Left lung (tissue), 10 donors: ENCODE data around the gene AFMID. TPM values are rescaled to one million over a fixed set of nuclear protein-coding genes. Genes with fewer than 3 reads are reported as not detected.
"Not testable (repeated sequence)": the region's sequence is repeated elsewhere in the genome, so short reads cannot be mapped to it uniquely, and the experiment has no call there.

ENCODE experiments used
- ATAC-seq: fragments of 200-7000 bp; cut with Tn5 transposase; one replicate; pipeline ENCODE4 v1.9.1; 2020; ENCODE audit warnings: moderate library complexity
- DNase-seq, 4 donors: peaks; one replicate each; pipeline ENCODE4 v3.0.0-alpha.2; 2013 to 2020
- H3K27ac ChIP-seq, 2 donors: fragments of 200-600 bp; sonication (generic) in 1 of 2; one replicate each; pipeline versions ENCODE4 v1.5.0 to v1.8.0; 2020 to 2021
- H3K27me3 ChIP-seq, 2 donors: fragments of 200-600 bp; sonication (generic) in 1 of 2; one replicate each; pipeline versions ENCODE4 v1.5.0 to v1.8.0; 2020 to 2021
- H3K36me3 ChIP-seq, 2 donors: fragments of 200-600 bp; sonication (generic) in 1 of 2; one replicate each; pipeline versions ENCODE4 v1.5.0 to v1.8.0; 2020 to 2021
- H3K4me1 ChIP-seq, 2 donors: fragments of 200-600 bp; one replicate each; pipeline ENCODE4 v1.8.0; 2021
- H3K4me3 ChIP-seq, 2 donors: fragments of 200-600 bp; sonication (generic) in 1 of 2; one replicate each; pipeline versions ENCODE4 v1.5.0 to v1.8.0; 2020 to 2021; ENCODE audit warnings: mild to moderate bottlenecking in 1 of 2
- H3K9me3 ChIP-seq, 2 donors: fragments of 200-600 bp; sonication (generic) in 1 of 2; one replicate each; pipeline versions ENCODE4 v1.5.0 to v1.8.0; 2020 to 2021
- intact Hi-C, 2 donors: fragments of 100-400 bp; cut with DNase I; formaldehyde crosslinking; loops; one replicate each; pipeline versions ENCODE4 v1.11.2 to v1.14.2; 2022
- polyA plus RNA-seq, 6 donors: library from polyadenylated mRNA; unstranded; fragments of 120-200 nt; gene quantifications; one replicate each; pipeline ENCODE4 v1.2.1, GENCODE V29; 2013; ENCODE audit not compliant: insufficient read length in 6 of 6
- total RNA-seq, 2 donors: library from RNA; stranded (reverse); fragmentation: NEBNext Ultra II Directional; extraction: Animal tissue kit (Norgen Biotek cat#: 25700); gene quantifications; one replicate each; pipeline ENCODE4 v1.2.1, GENCODE V29; 2021
- TF ChIP-seq, protein P1 (sequence below), 2 donors: fragments of 200-600 bp; sonication (generic) in 1 of 2; IDR thresholded peaks; one replicate each; pipeline versions ENCODE4 v1.5.0 to v1.8.0; 2021; ENCODE audit warnings: antibody characterized with exemption in 2 of 2
- donor health status: DM: no; HTN: yes; CAD: no.
- donor health status: DM: no; HTN: no; CAD: no.

AFMID gene
- total and polyA plus RNA-seq, 8 donors, result 31.3 to 58.9 (median 50.9) TPM

- Histone ChIP-seq H3K36me3 (peaks cover 0 to 26% of the 10 kb centered on the region in 2 donors), H3K9me3 (no peaks in the 10 kb centered on the region), H3K4me3 (peak within 1 kb of the TSS; percentile 56 to 79), H3K27me3 (no peaks in the 10 kb centered on the region), H3K4me1 (peaks cover 21 to 51% of the 10 kb centered on the region in 2 donors), H3K27ac (peak within 1 kb of the TSS; percentile 80 to 81)
- TF ChIP-seq, protein P1, sequence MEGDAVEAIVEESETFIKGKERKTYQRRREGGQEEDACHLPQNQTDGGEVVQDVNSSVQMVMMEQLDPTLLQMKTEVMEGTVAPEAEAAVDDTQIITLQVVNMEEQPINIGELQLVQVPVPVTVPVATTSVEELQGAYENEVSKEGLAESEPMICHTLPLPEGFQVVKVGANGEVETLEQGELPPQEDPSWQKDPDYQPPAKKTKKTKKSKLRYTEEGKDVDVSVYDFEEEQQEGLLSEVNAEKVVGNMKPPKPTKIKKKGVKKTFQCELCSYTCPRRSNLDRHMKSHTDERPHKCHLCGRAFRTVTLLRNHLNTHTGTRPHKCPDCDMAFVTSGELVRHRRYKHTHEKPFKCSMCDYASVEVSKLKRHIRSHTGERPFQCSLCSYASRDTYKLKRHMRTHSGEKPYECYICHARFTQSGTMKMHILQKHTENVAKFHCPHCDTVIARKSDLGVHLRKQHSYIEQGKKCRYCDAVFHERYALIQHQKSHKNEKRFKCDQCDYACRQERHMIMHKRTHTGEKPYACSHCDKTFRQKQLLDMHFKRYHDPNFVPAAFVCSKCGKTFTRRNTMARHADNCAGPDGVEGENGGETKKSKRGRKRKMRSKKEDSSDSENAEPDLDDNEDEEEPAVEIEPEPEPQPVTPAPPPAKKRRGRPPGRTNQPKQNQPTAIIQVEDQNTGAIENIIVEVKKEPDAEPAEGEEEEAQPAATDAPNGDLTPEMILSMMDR (IDR thresholded peaks at IDR 0.05), result no peak
- ATAC-seq, result peak; percentile 79
- intact Hi-C loops, result no loop called here
- DNase-seq, result peak in 3 of 4 donors; percentile 73 to 100 (median 88)
These were observed 18.8 kb upstream of the AFMID start, which contains the start of gene SYNGR2 for GRCh38 chr17:78168242-78168902. Gene SYNGR2 (plus strand): TSS chr17:78168581. CDS start chr17:78168617, 36 bp downstream.

- ATAC-seq, result peak; percentile 42
These were observed 18.0 kb upstream of the AFMID start for GRCh38 chr17:78168903-78169793.

GRCh38 chr17:78170692-78171590 is 16.2 kb upstream of the AFMID start:
- H3K27me3 ChIP-seq, result no peaks in the 10 kb centered on the region
- DNase-seq, result no peak
- peak overlapping the region in 1 of 2 donors; percentile 92 for H3K27ac ChIP-seq
- intact Hi-C loops, result no loop called here
- no peaks in the 10 kb centered on the region for H3K9me3 ChIP-seq
- no peak for ATAC-seq
- peaks cover 44 to 76% of the 10 kb centered on the region in 2 donors for H3K4me1 ChIP-seq
- H3K36me3 ChIP-seq, result peaks cover 0 to 31% of the 10 kb centered on the region in 2 donors
- peak overlapping the region in 1 of 2 donors; percentile 20 for H3K4me3 ChIP-seq
- TF ChIP-seq, protein P1 (IDR thresholded peaks at IDR 0.05), result no peak

More at GRCh38 chr17:78168903-78169793, 18.0 kb upstream of the AFMID start:
- peak in 2 of 4 donors; percentile 65 to 87 for DNase-seq
- Histone ChIP-seq H3K27me3 (no peaks in the 10 kb centered on the region), H3K4me1 (peaks cover 28 to 58% of the 10 kb centered on the region in 2 donors), H3K36me3 (peaks cover 0 to 31% of the 10 kb centered on the region in 2 donors), H3K4me3 (peak overlapping the region; percentile 56 to 79), H3K27ac (peak overlapping the region; percentile 80 to 81), H3K9me3 (no peaks in the 10 kb centered on the region)
- intact Hi-C loops, result no loop called here
- TF ChIP-seq, protein P1 (IDR thresholded peaks at IDR 0.05), result no peak

- peak; percentile 0 for ATAC-seq
These were observed 15.4 kb upstream of the AFMID start for GRCh38 chr17:78171591-78172248.

More at GRCh38 chr17:78171591-78172248, 15.4 kb upstream of the AFMID start:
- peak overlapping the region; percentile 88 to 92 for H3K27ac ChIP-seq
- H3K36me3 ChIP-seq, result peaks cover 0 to 31% of the 10 kb centered on the region in 2 donors
- DNase-seq, H3K27me3 ChIP-seq, intact Hi-C loops, H3K9me3 ChIP-seq: not testable (repeated sequence)
- H3K4me1 ChIP-seq, result peaks cover 47 to 84% of the 10 kb centered on the region in 2 donors
- H3K4me3 ChIP-seq, result peak overlapping the region in 1 of 2 donors; percentile 20
